Endodermal cell (in vitro differentiated cells): ENCODE measurements around the gene CDC25B. TPM values are rescaled to one million over a fixed set of nuclear protein-coding genes. Genes with fewer than 3 reads are reported as not detected.

Experiments used
- DNase-seq: peaks from one replicate; pipeline ENCODE4 v3.0.0-alpha.2; 2017
- H3K27ac ChIP-seq: 2 replicates; pipeline ENCODE4 v1.5.1; 2013; ENCODE audit warnings: mild to moderate bottlenecking, low read depth, low read length, moderate library complexity
- H3K27me3 ChIP-seq: 2 replicates; pipeline ENCODE4 v1.6.1; 2013; ENCODE audit warnings: mild to moderate bottlenecking, low read length, moderate library complexity; ENCODE audit not compliant: insufficient read depth, control insufficient read depth, poor library complexity, severe bottlenecking
- H3K36me3 ChIP-seq: 2 replicates; pipeline ENCODE4 v1.7.0; 2013; ENCODE audit warnings: mild to moderate bottlenecking, low read length, moderate library complexity; ENCODE audit not compliant: control insufficient read depth, insufficient read depth
- H3K4me1 ChIP-seq: one replicate; pipeline ENCODE4 v1.7.0; 2013; ENCODE audit warnings: low read length; ENCODE audit not compliant: control insufficient read depth, insufficient read depth
- H3K4me3 ChIP-seq: 2 replicates; pipeline ENCODE4 v1.5.1; 2013; ENCODE audit warnings: mild to moderate bottlenecking, low read length, moderate library complexity
- H3K9ac ChIP-seq: 2 replicates; pipeline ENCODE4 v1.6.1; 2013; ENCODE audit warnings: mild to moderate bottlenecking, low read length, moderate library complexity; ENCODE audit not compliant: poor library complexity, severe bottlenecking; ENCODE audit errors: extremely low read depth
- H3K9me3 ChIP-seq: 2 replicates; pipeline ENCODE4 v1.6.1; 2013; ENCODE audit warnings: mild to moderate bottlenecking, low read length, moderate library complexity; ENCODE audit not compliant: control insufficient read depth
- H3K27ac Mint-ChIP-seq: 2 replicates; pipeline ENCODE4 v1.8.0; 2020; ENCODE audit warnings: mixed read lengths
- H3K27me3 Mint-ChIP-seq: 2 replicates; pipeline ENCODE4 v1.8.0; 2021; ENCODE audit warnings: mild to moderate bottlenecking, mixed read lengths; ENCODE audit not compliant: insufficient read depth
- H3K36me3 Mint-ChIP-seq: 2 replicates; pipeline ENCODE4 v1.8.0; 2020; ENCODE audit warnings: low read depth, mixed read lengths
- H3K4me1 Mint-ChIP-seq: 2 replicates; pipeline ENCODE4 v1.8.0; 2020; ENCODE audit warnings: mixed read lengths
- H3K4me3 Mint-ChIP-seq: 2 replicates; pipeline ENCODE4 v1.8.0; 2020; ENCODE audit warnings: mild to moderate bottlenecking, moderate library complexity, mixed read lengths
- H3K9me3 Mint-ChIP-seq: 2 replicates; pipeline ENCODE4 v1.8.0; 2020; ENCODE audit warnings: mild to moderate bottlenecking, mixed read lengths
- WGBS, 2 experiments: methylation state at CpG; one replicate each; pipeline versions ENCODE4 v1.1.5 to v1.1.7; 2013; ENCODE audit warnings: missing lambda C conversion rate in 2 of 2, mixed read lengths in 1 of 2; ENCODE audit not compliant: insufficient coverage in 1 of 2, insufficient read length in 1 of 2; 5-methylcytosine and 5-hydroxymethylcytosine counted together
- total RNA-seq, 2 donors: library from RNA; stranded (reverse); fragmentation: NEBNext Ultra II Directional in 1 of 2; extraction: Animal tissue kit (Norgen Biotek cat#: 25700) in 1 of 2; gene quantifications; 2 replicates in 1 of 2; 3 replicates in 1 of 2; pipeline ENCODE4 v1.2.1, GENCODE V29; 2021
- TF ChIP-seq, protein P1 (sequence below): fragments of 200-600 bp; sonication (generic); conservative IDR thresholded peaks from 2 replicates; pipeline ENCODE4 v1.5.0; 2021; ENCODE audit warnings: antibody characterized with exemption, mild to moderate bottlenecking

Gene CDC25B
- total RNA-seq, 2 donors from 2014 or later = 25.7 to 33.6 TPM

DNA sequence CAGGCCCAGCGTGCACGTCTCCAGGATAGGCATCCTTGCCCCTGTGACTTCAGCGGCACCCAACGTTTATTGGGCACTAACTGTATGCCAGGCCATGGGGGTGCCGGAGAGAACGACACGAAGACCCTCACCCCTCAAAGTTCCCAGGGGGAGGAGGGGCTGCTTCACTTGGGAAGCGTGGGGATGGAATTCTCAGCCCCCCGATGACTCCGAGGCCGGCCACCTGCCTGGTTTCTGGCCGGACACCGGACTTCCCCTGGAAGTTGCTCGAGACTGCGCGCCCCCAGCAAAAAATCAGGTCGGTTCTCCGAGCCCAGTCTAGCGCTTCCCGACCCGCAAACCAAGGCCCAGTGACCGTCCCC lies 50.2 kb downstream of the CDC25B start:
- WGBS, 2 experiments = 0 to 1% methylated on average over 15 to 22 of the region's 22 CpGs

DNA sequence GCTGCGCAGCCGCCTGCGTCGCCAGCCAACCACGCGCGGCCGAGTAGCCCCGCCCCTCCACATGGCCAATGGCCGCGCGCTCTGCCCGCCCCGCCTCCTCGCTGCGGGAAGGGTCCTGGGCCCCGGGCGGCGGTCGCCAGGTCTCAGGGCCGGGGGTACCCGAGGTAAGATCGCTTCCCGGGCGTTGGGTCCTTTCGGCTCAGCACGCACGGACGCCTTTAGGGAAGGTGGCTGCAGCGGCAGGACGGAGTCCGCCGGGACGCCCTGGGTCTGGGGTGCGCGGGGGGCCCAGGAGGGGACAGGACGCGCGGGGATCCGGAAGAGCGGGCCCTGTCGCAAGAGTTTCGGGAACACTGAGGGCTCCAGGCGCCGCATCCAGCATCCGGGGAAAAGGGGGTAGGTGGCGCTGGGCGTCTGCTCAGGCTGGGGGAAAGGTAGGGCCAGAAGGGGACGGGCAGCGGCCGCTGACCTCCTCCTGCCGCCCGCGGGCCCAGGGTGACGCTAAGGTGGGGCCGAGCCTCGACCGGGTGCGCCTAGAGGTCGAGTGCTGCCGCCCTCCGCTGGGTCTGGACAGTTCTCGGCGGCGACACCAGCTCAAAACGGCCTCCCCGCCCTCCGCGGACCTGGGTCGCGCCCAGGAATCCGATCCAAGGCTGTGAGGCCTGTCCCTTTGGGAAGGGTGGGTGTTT lies 50.8 kb downstream of the CDC25B start, which contains the start of gene MAVS:
Gene MAVS, plus strand, starts transcription at position 95 of the 689 bp plus-strand sequence. CDS start 7,791 bp downstream, outside the sequence.
- Histone ChIP-seq H3K9me3 (no peaks in the 10 kb centered on the region), H3K27me3 (no peaks in the 10 kb centered on the region), H3K36me3 (no peaks in the 10 kb centered on the region), H3K9ac (peak within 1 kb of the TSS; percentile 77), H3K4me3 (peak within 1 kb of the TSS; percentile 95), H3K4me1 (peaks cover 7% of the 10 kb centered on the region), H3K27ac (peak within 1 kb of the TSS; percentile 21)
- Mint-ChIP-seq H3K27ac (peak within 1 kb of the TSS; percentile 87), H3K9me3 (no peaks in the 10 kb centered on the region), H3K4me3 (peak within 1 kb of the TSS; percentile 81), H3K36me3 (peaks cover 8% of the 10 kb centered on the region), H3K4me1 (peaks cover 12% of the 10 kb centered on the region), H3K27me3 (no peaks in the 10 kb centered on the region)
- peak; percentile 96 for DNase-seq
- TF ChIP-seq, protein P1, sequence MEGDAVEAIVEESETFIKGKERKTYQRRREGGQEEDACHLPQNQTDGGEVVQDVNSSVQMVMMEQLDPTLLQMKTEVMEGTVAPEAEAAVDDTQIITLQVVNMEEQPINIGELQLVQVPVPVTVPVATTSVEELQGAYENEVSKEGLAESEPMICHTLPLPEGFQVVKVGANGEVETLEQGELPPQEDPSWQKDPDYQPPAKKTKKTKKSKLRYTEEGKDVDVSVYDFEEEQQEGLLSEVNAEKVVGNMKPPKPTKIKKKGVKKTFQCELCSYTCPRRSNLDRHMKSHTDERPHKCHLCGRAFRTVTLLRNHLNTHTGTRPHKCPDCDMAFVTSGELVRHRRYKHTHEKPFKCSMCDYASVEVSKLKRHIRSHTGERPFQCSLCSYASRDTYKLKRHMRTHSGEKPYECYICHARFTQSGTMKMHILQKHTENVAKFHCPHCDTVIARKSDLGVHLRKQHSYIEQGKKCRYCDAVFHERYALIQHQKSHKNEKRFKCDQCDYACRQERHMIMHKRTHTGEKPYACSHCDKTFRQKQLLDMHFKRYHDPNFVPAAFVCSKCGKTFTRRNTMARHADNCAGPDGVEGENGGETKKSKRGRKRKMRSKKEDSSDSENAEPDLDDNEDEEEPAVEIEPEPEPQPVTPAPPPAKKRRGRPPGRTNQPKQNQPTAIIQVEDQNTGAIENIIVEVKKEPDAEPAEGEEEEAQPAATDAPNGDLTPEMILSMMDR = peak; percentile 35
- WGBS, 2 experiments = 0 to 1% methylated on average over 16 to 72 of the region's 72 CpGs

More for the DNA sequence above, 50.2 kb downstream of the CDC25B start:
- Mint-ChIP-seq H3K9me3 (no peaks in the 10 kb centered on the region), H3K27ac (peak overlapping the region; percentile 79), H3K27me3 (no peaks in the 10 kb centered on the region), H3K4me3 (peak overlapping the region; percentile 81), H3K36me3 (peaks cover 8% of the 10 kb centered on the region), H3K4me1 (peaks cover 12% of the 10 kb centered on the region)
- TF ChIP-seq, protein P1 = no peak
- Histone ChIP-seq H3K36me3 (no peaks in the 10 kb centered on the region), H3K27ac (no peak overlapping the region), H3K4me1 (peaks cover 7% of the 10 kb centered on the region), H3K9me3 (no peaks in the 10 kb centered on the region), H3K9ac (peak overlapping the region; percentile 77), H3K27me3 (no peaks in the 10 kb centered on the region), H3K4me3 (peak overlapping the region; percentile 95)
- no peak for DNase-seq

DNA sequence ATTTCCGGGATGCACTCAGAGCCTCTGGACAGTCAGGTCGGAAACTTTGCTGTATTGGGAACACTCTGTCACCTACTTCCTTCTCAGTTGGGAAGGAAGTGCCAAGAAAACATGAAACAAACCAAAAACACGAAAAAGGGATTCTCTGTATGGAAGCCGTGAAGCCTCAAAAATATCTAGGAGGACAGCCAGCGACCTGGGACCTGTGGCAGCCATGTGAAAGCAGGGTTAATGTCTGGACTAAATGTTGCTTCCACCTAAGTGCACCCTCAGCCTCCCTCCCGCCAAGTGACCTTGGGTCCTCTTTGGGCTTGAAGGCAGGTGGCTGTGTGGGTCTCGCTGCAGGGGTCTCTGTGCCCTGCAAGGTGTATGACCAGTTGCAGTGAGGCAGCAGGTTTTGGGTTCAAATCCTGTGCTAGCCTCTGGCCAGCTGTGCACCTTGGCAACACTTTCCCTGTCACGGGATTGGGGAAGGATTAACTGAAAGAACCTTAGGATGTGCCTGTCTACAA lies 51.4 kb downstream of the CDC25B start:
- H3K27ac Mint-ChIP-seq = peak overlapping the region; percentile 87
- H3K36me3 Mint-ChIP-seq = peaks cover 11% of the 10 kb centered on the region
- peak overlapping the region; percentile 81 for H3K4me3 Mint-ChIP-seq
- Histone ChIP-seq H3K27me3 (no peaks in the 10 kb centered on the region), H3K9me3 (no peaks in the 10 kb centered on the region), H3K4me3 (peak overlapping the region; percentile 95), H3K36me3 (no peaks in the 10 kb centered on the region), H3K9ac (peak overlapping the region; percentile 77), H3K27ac (no peak overlapping the region), H3K4me1 (peaks cover 7% of the 10 kb centered on the region)
- no peaks in the 10 kb centered on the region for H3K27me3 Mint-ChIP-seq
- no peak for DNase-seq
- TF ChIP-seq, protein P1 = no peak
- H3K9me3 Mint-ChIP-seq = no peaks in the 10 kb centered on the region
- 47 to 68% methylated on average over 6 to 8 of the region's 8 CpGs for WGBS, 2 experiments
- H3K4me1 Mint-ChIP-seq = peaks cover 8% of the 10 kb centered on the region
